Stimulated activated CD8-positive, alpha-beta memory T cell treated with anti-CD3 and anti-CD28 coated beads, Interleukin-2, amount 100 ng/mL, for 1 hour (primary cell): ENCODE results near the gene GAD2.

Experiments
- DNase-seq, 2 donors: peaks; one replicate each; pipeline ENCODE4 v3.0.0-alpha.2; 2020; ENCODE audit warnings: low read depth in 2 of 2

Gene GAD2

DNA sequence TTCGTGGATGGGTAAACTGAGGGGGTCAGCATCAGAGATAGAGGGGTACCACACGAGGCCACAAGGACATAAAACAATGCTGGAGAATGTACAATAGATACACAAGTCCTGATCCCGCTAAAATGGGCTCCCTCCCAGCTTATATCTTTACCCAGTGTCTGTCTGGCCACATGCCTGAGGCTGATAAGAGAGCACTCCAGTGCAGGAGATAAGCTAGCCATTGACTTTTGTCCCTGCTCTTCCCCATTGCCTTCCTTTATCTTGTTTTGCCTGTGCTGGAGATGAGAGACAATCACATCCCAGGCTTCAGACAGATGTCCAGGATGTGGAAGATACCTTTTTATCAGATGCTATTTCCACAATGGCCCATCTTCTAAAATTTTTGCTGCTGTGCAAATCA lies 6.0 kb downstream of the GAD2 start:
- DNase-seq, result no peak

DNA sequence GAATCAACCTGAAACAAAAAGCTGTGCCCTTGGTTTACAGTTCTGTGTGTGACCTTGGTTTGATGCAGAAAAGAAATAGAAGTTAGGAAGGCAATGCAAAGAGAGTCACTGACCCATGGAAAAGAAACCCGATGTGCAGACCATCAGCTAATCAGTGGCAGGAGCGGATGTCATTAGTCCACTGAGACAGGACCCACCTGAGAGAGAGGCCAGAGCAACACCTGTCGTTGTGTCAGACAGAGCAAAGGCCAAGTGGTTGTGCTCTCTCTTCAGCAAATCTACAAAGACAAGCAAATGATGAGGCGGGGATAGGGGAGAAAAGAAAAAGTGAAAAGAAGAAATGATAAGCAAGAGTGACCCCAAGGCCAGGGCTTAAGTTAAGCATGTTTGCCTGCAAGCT lies 8.7 kb downstream of the GAD2 start:
- no peak for DNase-seq

DNA sequence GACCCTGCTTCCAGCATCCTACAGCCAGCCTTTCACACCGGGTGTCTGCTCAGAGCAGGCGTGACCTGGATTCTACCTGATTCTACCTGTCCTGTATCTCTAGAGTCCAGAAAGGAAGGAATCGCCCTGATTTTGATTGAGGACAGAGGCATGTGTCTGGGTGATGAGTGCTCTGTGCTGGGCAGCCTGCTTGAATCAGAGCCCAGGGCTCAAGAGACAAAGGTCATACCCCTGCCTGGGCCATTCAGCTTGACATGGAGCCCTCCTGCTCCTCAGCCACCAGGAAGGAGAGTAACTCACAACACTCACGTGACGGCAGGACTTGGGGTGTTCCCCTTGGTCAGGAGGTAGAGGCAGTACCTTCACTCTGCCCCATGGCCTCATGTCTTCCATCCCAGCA lies 11.2 kb downstream of the GAD2 start:
- DNase-seq, result no peak

DNA sequence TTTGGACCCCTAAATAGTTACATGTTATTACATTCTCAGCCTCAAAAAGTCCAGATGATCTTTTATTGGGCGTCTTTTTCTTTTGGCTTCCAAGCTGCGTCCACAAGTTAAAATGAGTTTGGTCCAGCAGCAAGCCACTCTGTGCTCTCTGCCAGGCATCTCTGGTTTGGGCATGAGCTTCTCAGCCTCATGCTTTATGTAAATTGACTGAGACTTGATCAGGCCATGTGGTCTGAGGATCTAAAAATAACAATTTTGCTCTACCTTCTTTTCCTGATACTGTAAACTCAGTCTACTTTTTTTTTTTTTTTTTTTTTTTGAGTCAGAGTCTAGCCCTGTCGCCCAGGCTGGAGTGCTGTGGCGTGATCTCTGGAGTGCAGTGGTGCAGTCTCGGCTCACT lies 15.6 kb downstream of the GAD2 start:
- DNase-seq, result no peak

DNA sequence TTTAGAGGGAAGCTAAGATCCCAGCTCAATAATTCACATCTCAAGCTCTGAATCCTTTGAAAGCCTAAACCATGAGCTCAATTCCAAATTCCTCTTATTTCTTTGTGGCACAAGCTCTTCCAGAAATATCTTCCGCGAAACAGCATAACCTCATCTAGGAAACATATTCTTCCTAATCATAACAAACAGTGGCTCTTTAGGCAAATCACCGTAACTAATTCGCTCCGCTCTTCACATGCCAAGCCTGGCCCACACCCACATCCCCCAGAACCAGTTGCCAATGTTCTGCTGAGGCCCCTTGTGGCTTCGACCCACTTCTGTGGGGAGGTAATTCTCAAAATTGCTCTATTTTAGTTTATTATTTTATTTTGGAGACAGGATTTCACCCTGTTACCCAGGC lies 19.2 kb downstream of the GAD2 start:
- DNase-seq, result no peak

DNA sequence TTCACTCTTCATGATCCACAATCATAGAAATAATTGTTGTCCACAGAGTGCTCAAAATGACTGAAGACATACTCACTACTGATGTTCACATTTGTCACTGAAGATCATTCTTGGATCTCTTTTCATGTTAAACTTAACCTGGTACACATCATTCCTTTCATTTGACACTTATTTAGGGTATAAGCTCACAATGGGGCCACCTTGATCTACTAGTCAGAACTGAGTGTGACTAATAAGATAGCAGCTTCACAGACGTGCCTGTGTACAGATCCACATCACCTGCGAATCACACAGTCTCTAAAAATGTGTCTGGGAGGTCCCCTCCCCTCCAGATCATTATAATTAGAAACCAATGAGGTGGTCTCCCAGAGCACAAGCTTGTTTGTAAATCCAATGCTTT lies 21.8 kb downstream of the GAD2 start:
- DNase-seq, result no peak

DNA sequence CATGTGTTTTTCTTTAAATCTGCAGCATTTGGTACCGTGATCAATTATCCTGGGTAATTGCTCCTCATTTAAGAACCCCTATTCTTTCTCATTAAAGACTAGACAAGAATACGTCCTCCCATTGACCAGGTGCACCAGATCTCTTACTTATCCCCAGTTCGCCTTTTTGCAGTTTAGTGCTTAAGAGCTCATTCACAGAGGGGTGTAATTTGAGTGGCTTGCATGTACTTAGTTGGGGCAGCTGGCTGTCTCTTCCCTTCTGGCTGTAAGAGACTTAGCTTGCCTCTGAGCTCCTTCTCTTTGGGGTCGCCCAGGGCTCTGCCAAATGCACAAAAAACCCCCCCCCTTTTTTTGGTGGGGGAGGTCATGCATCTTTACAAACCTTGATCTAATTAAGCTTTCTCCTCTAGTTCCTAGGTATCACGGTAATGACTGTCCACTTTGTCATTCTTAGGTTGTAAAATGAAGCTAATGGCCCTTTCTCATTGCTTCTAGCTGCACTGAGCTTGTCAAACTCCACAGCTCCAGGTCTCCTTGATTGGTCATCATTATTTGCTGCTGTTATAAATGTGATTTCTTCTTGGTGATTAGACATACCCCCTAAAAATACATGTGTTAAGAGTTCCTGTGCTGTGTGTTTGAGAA lies 26.3 kb downstream of the GAD2 start:
- DNase-seq, result no peak

DNA sequence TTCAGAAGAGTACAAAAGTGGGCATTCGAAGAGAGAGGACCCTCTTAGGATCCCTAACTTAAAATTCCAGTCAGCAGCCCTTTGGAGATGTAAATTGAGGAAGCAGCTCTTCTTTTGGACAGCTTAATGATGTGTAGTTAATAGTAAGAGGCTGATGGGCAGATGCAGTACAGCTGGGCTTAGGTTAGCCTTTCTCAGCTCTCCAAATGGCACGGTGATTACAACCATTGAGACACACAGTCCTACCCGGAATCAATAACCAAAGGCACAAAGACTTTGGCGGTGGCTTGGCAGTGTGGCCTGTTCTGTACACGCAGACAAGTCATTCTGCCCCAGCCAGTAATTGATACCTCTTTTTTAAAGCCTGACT lies 26.8 kb downstream of the GAD2 start:
- no peak for DNase-seq

DNA sequence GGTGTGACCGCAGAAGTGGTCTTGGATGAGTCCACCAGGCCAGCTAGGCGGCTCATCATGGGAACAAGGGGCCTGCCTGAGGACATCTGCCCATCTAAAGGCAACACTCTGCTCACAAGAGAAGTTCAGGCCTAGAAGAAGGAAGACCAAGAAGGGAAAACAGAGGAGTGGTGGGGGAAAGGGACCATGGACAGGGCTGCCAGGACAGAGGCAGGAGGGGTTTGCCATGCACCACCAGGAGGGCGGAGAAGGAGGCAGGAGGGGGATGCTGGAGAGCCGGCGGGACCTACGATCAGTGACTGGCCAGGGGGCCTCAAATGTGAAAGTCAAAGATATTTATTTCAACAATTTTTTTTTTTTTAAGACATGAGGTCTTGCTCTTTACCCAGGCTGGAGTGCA lies 33.1 kb downstream of the GAD2 start:
- DNase-seq, result no peak

DNA sequence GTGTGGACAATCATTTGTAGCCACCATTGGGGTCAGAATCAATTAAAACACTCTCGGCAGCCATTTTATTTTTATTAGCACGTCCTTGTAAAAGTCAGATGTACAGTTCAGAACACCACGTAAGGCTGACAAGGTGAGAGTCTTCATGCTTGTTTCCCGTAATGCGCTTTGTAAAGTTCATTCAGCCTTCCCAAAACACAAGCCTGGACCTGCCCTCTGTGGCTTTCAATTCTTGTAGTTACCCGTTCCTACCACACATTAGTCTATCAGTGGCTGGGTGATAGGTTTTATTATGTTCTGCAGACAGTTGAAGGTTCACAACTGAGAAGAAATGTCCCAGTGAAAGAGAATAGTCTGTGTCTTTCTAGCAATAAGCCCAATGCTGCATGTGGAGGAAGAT lies 35.4 kb downstream of the GAD2 start:
- no peak for DNase-seq

DNA sequence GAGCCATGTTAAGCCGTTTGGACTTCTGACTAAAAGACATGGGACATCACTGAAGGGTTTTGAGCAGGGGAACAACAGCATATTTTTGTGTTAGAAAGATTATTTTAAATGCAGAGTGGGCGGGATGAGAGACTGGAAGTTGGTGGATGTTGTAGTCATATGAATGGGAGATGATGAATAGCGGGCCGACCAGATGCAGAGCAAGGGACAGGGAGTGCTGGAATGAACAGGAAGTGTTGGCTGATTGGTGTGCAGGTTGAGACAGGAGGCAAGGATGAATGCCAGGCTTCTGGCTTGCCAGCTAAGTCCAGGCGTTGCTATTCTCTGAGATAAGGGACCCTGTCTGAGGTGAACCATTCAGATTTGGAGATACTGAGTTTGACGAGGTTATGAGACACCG lies 38.0 kb downstream of the GAD2 start:
- no peak for DNase-seq

DNA sequence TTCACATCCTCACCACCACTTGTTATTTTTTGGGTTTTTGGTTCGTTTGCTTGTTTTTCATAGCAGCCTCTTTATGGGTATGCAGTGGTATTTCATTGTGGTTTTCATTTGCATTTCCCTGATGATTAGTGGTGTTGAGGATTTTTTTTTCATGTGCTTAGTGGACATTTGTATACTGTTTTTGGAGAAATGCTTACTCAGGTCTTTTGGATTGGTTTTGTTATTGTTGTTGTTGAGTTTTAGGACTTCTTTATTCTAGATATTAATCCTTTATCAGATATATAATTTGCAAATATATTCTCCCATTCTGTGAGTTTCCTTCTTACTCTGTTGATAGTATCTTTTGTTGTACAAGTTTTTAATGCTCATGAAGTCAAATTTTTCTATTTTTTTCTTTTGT lies 42.8 kb downstream of the GAD2 start:
- no peak for DNase-seq

DNA sequence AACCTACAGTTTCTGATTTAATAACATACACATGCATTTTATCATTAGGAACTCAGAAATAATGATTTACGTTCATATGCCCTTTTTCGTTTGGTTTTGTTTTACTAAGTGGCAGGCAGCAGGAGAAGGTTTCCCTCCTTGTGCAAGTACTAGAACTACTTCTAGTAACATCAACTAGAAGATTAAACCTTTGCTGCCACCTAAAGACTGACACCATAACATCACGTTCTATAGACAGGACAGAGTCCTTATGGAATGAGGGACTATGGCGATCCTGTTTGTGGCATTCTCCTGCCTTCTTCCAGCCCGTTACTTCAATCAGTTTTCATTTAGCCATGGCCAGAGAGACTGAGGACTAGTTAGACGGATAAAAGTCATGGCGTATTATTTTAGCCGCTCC lies 53.2 kb downstream of the GAD2 start:
- no peak for DNase-seq

DNA sequence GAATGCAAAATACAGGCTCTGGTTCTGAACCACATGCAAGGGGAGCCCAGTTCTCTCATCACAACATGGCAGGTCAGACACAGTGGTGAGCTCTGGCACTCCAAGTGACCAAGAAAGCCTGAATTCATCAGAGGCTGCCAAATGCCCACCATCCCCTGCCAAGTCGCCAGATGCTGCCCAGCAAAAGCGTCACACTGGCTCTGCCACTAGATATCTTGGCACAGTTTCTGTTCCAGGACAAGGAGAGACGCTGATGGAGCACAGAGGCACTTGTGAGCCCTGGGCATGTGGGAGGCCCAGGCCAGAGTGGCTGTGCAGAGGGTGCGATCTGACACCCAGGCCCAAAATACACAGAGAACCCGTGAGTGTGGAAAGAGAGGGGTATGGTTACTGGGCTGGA lies 57.8 kb downstream of the GAD2 start:
- DNase-seq, result no peak

DNA sequence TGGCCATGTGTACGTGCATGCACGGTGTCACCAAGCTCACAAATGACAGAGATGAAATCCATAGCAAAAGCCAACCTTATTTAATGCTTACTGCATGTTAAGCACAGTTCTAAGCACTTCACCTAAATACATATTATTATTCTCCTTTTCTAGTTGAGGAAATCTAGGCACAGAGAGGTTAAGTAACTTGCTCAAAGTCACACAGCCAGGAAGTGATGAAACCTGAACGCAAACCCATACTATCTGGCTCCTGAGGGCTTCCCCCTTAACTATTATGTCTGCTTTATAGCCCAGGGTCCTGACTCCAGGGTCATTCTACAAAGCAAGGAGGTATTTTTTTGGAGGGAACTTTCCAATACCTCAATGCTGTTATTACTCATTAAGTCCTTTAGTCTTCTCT lies 61.7 kb downstream of the GAD2 start:
- no peak for DNase-seq

DNA sequence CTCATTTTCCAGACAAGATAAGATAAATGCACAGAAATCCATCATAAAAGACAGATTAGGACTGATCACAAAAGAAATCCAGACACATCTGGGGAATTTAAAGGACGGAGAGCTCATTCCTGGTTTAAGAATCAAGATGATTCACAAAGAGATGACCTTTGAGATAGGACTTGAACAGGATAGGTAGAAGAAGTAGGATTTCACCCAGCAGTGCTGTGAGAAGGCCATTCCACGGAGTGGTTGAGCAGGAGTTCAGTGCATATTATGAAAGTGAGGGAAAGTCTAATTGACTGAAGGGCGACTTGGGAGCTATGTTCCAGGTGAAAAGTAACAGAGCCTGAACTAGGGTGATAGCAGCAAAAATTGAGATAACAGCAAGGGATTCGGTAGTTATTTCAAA lies 73.7 kb downstream of the GAD2 start:
- DNase-seq, result no peak

DNA sequence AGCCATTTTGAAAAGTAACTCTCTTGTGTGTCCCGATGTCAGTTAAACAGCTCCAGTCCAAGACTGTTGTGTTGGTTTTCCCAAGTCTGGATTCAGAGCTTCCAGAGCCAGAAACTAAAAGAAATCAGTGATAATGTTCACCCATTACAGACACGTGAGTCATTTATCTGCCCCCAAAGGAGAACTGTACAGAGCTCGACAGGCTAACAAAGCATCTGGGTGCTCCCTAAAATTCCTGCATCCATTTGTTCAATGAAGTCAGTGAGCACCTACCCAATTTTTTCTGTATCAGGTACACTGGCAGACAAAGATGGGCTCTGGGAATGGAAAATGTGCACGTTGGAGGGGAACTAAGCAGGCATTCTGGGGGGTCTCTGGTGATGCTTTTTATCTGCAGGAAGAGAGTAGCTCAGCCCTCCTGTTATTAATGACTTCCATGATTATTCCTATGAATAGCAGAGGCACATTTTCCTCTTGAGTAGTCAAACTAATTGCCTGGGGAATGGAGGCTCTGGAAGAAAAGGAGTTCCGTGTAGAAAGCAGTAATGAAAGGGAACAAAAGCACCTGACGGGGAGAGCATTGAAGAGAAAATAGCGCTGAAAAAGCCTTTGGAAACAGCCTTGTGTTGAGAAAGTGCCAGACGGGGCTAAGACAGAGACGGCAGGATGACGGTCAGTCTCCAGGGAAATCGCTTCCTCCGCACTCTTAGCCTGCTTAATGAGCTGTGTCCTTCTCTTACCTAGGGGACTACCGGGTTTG lies 75.3 kb downstream of the GAD2 start:
- no peak for DNase-seq

DNA sequence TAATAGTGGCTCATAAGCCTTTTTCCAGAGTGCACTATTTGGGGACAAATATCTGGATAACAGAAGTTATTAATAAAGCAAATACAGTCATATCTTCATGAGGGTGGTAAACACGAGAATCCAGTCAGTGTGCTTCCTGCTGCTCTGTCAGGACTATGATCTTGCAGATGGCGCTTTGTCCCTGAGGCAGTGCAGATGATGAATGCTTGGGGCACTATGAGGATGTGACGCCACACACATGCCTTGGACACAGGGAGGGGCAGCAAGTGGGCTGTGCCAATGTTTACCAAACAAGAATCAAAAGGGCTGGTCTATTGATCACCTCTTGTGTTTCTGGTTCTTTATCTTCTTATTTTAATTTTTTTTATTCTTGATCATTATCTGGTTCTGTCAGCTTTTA lies 79.8 kb downstream of the GAD2 start:
- no peak for DNase-seq

DNA sequence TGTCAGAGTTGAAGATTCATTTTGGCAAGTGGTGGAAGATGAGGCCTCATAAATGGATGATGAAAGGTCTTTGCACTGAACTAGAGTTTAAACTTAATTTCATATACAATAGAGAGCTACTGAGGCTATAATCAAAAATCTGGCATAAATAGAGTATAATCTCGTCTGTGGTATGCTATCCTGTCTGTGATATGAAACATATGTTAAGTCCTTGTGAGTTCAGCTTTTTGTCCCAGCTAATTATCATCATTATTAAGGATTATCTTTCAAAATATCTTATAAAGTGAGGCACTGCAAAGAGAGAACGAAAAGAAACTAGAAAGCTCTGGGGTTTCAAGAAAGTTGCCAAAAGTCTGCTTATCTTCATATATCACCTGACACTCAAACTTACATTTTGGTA lies 83.4 kb downstream of the GAD2 start:
- DNase-seq, result no peak

DNA sequence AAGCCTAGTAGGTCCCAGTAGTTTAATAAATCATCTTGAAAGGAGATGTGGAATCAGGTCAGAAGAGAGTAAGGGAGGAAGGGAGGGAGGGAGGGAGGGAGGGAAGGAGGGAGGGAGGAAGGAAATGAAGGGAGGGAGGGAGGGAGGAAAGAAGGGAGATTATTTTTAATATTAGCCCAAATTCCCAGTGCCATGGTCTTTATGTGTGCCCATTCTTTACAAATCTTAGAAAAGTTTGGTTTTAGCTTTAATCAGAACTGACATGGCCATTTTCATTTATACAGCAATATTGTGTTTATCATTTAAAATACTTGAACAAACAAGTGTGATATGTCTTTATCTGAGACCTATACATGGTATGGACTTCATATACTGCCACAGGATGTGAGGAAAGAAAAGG lies 86.8 kb downstream of the GAD2 start:
- DNase-seq, result no peak

DNA sequence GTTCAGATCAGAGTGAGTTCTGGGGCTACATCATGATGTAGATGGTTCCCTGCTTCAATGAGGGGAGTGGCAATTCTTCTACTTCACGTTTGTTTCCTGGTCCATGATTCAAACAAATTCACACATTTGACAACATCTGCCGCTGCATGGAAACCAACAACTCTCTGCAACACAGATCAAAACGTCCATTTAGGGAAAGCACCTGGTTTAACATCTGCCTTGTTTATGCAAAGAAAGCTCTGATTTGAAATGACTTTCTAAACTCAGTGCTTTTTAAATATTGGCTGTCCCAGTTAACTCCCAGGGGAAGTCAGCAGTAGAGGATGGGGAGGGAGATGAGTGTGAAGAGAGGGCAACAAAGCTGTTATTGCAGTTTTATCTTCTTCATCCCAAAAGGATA lies 93.8 kb downstream of the GAD2 start:
- DNase-seq, result no peak

DNA sequence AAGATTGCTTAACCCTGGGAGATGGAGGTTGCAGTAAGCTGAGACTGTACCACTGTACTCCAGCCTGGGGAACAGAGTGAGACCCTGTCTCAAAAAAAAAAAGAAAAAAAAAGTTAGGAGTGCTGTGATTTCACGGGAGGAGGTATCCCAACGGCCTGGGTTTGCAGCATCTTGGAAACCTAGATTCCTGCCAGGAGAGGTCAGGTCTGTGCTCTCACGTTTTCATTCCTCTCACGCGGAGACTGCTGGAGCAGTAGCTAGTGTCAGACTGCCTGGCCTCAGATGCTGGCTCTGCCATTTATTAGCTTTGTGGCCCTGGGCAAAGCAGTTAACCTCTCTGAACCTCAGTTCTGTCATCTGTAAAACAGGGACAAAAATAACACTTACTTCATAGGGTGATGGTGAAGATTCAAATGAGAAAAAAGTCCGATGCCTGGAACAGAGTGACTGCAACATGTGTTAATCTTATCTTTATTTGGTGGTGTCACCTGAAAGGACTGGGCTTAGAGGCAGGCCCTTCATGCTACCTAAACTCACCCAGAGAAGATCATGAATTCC lies 94.9 kb downstream of the GAD2 start:
- no peak for DNase-seq

DNA sequence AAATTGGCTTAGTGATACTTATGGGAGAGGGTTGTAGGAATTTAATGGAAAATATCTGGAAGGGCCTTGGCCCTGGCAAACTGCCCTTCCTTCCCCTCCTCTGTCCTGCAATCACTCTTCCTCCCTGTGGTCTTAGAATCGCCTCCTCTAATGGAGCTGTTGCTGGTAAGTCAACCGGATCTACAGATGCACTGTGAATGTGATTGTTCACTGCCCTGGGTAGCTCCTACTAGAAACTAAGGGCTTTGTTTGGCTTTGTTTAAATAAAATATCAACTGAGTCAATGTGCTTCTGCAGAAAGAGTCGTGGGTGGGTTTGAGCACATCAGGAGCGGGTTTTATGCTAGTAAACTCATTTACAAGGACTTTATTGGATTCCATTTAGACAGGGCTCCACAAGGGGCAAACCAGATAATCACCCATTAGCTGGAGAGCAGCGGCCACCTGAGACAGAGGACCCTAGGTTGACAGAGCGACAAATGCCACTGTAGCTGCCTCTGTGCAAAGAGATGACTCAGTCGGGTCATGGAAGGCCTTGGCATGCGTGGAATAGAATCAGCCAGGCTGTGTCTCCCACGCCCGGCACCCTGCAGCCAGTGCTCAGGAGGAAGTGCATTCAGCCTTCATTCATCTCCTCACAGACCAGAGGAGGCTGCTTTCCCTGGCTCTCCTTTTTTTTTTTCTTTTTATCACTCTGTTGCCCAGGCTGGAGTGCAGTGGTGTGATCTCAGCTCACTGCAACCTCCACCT lies 97.9 kb downstream of the GAD2 start:
- no peak for DNase-seq
